ENCODE data around the gene DLGAP4. TPM values are rescaled to one million over a fixed set of nuclear protein-coding genes. Genes with fewer than 3 reads are reported as not detected.
"Not testable (repeated sequence)": the region's sequence is repeated elsewhere in the genome, so short reads cannot be mapped to it uniquely, and the experiment has no call there.

DLGAP4 gene
- total and polyA plus RNA-seq, 7 experiments from 2014 or later = 15.0 to 40.2 (median 35.3) TPM

DNA sequence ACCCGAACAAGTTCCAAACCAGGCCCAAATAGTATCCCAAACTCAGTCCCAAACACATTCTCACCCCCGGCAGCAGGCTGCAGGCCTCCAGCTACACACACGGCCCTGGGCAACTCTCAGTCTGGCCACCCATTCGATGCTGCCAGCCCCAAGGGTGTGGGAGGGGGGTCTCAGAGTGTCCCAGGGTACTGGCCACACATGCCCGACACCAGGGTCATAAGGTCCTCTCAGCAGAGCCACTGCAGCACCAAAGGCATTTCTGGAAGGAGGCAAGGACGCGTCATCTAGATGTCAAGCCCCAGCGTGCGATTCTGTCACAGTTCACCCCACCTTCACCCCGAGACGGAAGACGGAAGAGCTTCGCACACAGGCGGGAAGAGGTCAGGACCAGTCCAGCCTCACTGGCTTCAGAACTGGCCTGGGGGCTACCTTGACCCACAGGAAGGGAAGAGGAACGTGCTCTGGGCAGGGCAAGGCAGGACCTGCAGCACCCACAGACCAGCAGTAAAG lies 244.7 kb downstream of the DLGAP4 start:
- intact Hi-C loops (cut with micrococcal nuclease) = no loop called here
- H3K36me3 ChIP-seq (ENCODE audit: control insufficient read depth in 2 of 3, insufficient read depth in 3 of 3, low read length in 3 of 3) = no peaks in the 10 kb centered on the region
- ChIA-PET POLR2A (no interaction called here), CTCF (no interaction called here)
- Mint-ChIP-seq H3K4me1 (peaks cover 0 to 5% (median 2%) of the 10 kb centered on the region in 7 donors), H3K27ac (peak overlapping the region in 1 of 9 donors; percentile 60), H3K4me3 (no peak overlapping the region), H3K27me3 (no peaks in the 10 kb centered on the region), H3K36me3 (no peaks in the 10 kb centered on the region), H3K9me3 (no peaks in the 10 kb centered on the region)
- no peaks in the 10 kb centered on the region for H3K27me3 ChIP-seq (ENCODE audit: control insufficient read depth in 2 of 2, insufficient read depth in 2 of 2, low read length in 2 of 2)
- no peak overlapping the region for H3K4me3 ChIP-seq (ENCODE audit: low read length)
- ATAC-seq = no peak
- no peaks in the 10 kb centered on the region for H3K4me1 ChIP-seq (ENCODE audit: control insufficient read depth in 2 of 2, insufficient read depth in 2 of 2, low read length in 2 of 2)
- no peak overlapping the region for H3K27ac ChIP-seq (ENCODE audit: low read depth, low read length)
- no peaks in the 10 kb centered on the region for H3K9me3 ChIP-seq (ENCODE audit: control insufficient read depth in 2 of 3, low read length in 3 of 3)
- no peak for DNase-seq

DNA sequence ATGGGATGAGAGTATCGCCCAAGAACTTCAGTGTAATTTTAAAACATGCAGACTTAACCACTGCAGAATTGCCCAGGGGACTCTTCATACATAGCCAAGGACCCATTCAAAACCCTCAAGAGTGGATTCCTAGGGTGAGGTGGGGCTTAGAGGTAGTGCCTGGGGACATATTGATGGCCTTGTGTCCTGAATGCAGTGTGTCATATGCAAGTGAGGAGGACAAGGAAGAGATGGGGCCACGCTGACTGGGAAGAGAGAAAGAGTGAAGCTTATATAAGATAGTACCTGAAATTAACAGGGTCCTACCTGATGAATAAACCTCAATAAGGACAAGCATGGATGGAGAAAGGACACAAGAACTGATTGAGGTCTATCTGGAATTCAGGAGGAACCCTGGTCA lies 249.1 kb downstream of the DLGAP4 start:
- Mint-ChIP-seq H3K27me3 (no peaks in the 10 kb centered on the region), H3K36me3 (no peaks in the 10 kb centered on the region), H3K27ac (no peak overlapping the region), H3K9me3 (no peaks in the 10 kb centered on the region), H3K4me1 (peaks cover 0 to 13% (median 8%) of the 10 kb centered on the region in 7 donors), H3K4me3 (no peak overlapping the region)
- Histone ChIP-seq H3K9me3 (ENCODE audit: control insufficient read depth in 2 of 3, low read length in 3 of 3) (no peaks in the 10 kb centered on the region), H3K27me3 (ENCODE audit: control insufficient read depth in 2 of 2, insufficient read depth in 2 of 2, low read length in 2 of 2) (no peaks in the 10 kb centered on the region), H3K4me1 (ENCODE audit: control insufficient read depth in 2 of 2, insufficient read depth in 2 of 2, low read length in 2 of 2) (peaks cover 0 to 7% of the 10 kb centered on the region in 2 donors), H3K36me3 (ENCODE audit: control insufficient read depth in 2 of 3, insufficient read depth in 3 of 3, low read length in 3 of 3) (no peaks in the 10 kb centered on the region), H3K4me3 (ENCODE audit: low read length) (no peak overlapping the region), H3K27ac (ENCODE audit: low read depth, low read length) (no peak overlapping the region)
- ChIA-PET POLR2A (no interaction called here), CTCF (interaction anchor here (0.6 kb wide), 1 partner anchor 50 kb away, joined by 3 read pairs; no protein-coding TSS in a partner anchor)
- intact Hi-C loops (cut with micrococcal nuclease) = no loop called here
- ATAC-seq (no peak), DNase-seq (no peak)

- no peaks in the 10 kb centered on the region for H3K27me3 ChIP-seq (ENCODE audit: control insufficient read depth in 2 of 2, insufficient read depth in 2 of 2, low read length in 2 of 2)
- Mint-ChIP-seq H3K27ac (peak overlapping the region in 1 of 9 donors; percentile 21), H3K4me1 (peaks cover 0 to 5% (median 0%) of the 10 kb centered on the region in 7 donors), H3K4me3 (no peak overlapping the region), H3K9me3 (peaks cover 0 to 10% (median 4%) of the 10 kb centered on the region in 11 donors), H3K36me3 (peaks cover 0 to 13% (median 4%) of the 10 kb centered on the region in 5 donors), H3K27me3 (no peaks in the 10 kb centered on the region)
- ChIA-PET POLR2A (no interaction called here), CTCF (no interaction called here)
- peaks cover 0 to 10% of the 10 kb centered on the region in 2 donors for H3K4me1 ChIP-seq (ENCODE audit: control insufficient read depth in 2 of 2, insufficient read depth in 2 of 2, low read length in 2 of 2)
- H3K9me3 ChIP-seq (ENCODE audit: control insufficient read depth in 2 of 3, low read length in 3 of 3) = no peaks in the 10 kb centered on the region
- no peaks in the 10 kb centered on the region for H3K36me3 ChIP-seq (ENCODE audit: control insufficient read depth in 2 of 3, insufficient read depth in 3 of 3, low read length in 3 of 3)
- ATAC-seq (no peak), DNase-seq (no peak)
- H3K27ac ChIP-seq (ENCODE audit: low read depth, low read length) = no peak overlapping the region
- H3K4me3 ChIP-seq (ENCODE audit: low read length) = no peak overlapping the region
- intact Hi-C loops (cut with micrococcal nuclease) = no loop called here
Observed at GRCh38 chr20:36562724-36563123, 256.6 kb downstream of the DLGAP4 start.

DNA sequence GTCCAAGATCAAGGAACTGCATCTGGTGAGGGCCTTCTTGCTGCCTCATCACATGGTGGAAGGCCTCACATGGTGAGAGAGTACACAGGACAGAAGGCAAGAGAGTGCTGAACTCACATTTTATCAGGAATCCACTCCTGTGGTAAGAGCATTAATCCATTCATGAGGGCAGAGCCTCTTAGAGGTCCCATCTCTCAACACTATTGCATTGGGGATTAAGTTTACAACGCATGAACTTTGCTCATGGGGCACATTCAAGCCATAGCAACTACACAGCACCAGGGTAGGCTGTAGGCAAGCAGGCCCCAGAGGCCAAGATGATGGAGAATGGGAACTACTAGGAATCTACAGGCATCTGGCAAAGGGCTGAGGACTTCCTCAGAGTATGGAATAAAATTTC lies 257.2 kb downstream of the DLGAP4 start:
- Histone ChIP-seq H3K36me3 (ENCODE audit: control insufficient read depth in 2 of 3, insufficient read depth in 3 of 3, low read length in 3 of 3) (no peaks in the 10 kb centered on the region), H3K27ac (ENCODE audit: low read depth, low read length) (no peak overlapping the region), H3K4me1 (ENCODE audit: control insufficient read depth in 2 of 2, insufficient read depth in 2 of 2, low read length in 2 of 2) (peaks cover 0 to 10% of the 10 kb centered on the region in 2 donors), H3K4me3 (ENCODE audit: low read length) (no peak overlapping the region), H3K9me3 (ENCODE audit: control insufficient read depth in 2 of 3, low read length in 3 of 3) (no peaks in the 10 kb centered on the region), H3K27me3 (ENCODE audit: control insufficient read depth in 2 of 2, insufficient read depth in 2 of 2, low read length in 2 of 2) (no peaks in the 10 kb centered on the region)
- H3K36me3 Mint-ChIP-seq = peaks cover 0 to 13% (median 4%) of the 10 kb centered on the region in 5 donors
- H3K4me1 Mint-ChIP-seq = peaks cover 0 to 5% (median 0%) of the 10 kb centered on the region in 7 donors
- no peak for ATAC-seq
- H3K27ac Mint-ChIP-seq = peak overlapping the region in 1 of 9 donors; percentile 21
- DNase-seq = no peak
- ChIA-PET CTCF (no interaction called here), POLR2A (no interaction called here)
- no peak overlapping the region for H3K4me3 Mint-ChIP-seq
- no peaks in the 10 kb centered on the region for H3K27me3 Mint-ChIP-seq
- intact Hi-C loops (cut with micrococcal nuclease) = no loop called here
- peaks cover 0 to 10% (median 4%) of the 10 kb centered on the region in 11 donors for H3K9me3 Mint-ChIP-seq

GRCh38 chr20:36564078-36564725 lies 258.1 kb downstream of the DLGAP4 start:
- H3K27me3 Mint-ChIP-seq; intact Hi-C loops (cut with micrococcal nuclease); ATAC-seq; H3K9me3 ChIP-seq (ENCODE audit: control insufficient read depth in 2 of 3, low read length in 3 of 3); H3K4me3 Mint-ChIP-seq; H3K4me1 Mint-ChIP-seq; H3K9me3 Mint-ChIP-seq; DNase-seq; POLR2A ChIA-PET; H3K36me3 ChIP-seq (ENCODE audit: control insufficient read depth in 2 of 3, insufficient read depth in 3 of 3, low read length in 3 of 3); H3K27ac ChIP-seq (ENCODE audit: low read depth, low read length); H3K27me3 ChIP-seq (ENCODE audit: control insufficient read depth in 2 of 2, insufficient read depth in 2 of 2, low read length in 2 of 2); H3K4me3 ChIP-seq (ENCODE audit: low read length); CTCF ChIA-PET: not testable (repeated sequence)
- H3K36me3 Mint-ChIP-seq = peaks cover 0 to 13% (median 4%) of the 10 kb centered on the region in 5 donors
- peak overlapping the region in 2 of 9 donors; percentile 12 to 75 for H3K27ac Mint-ChIP-seq
- H3K4me1 ChIP-seq (ENCODE audit: control insufficient read depth in 2 of 2, insufficient read depth in 2 of 2, low read length in 2 of 2) = peaks cover 0 to 10% of the 10 kb centered on the region in 2 donors

GRCh38 chr20:36564726-36565121 lies 258.6 kb downstream of the DLGAP4 start:
- ATAC-seq; CTCF ChIA-PET; H3K4me1 Mint-ChIP-seq; H3K9me3 ChIP-seq (ENCODE audit: control insufficient read depth in 2 of 3, low read length in 3 of 3); intact Hi-C loops (cut with micrococcal nuclease); H3K27ac ChIP-seq (ENCODE audit: low read depth, low read length); DNase-seq; H3K27me3 Mint-ChIP-seq; H3K9me3 Mint-ChIP-seq; H3K36me3 ChIP-seq (ENCODE audit: control insufficient read depth in 2 of 3, insufficient read depth in 3 of 3, low read length in 3 of 3); POLR2A ChIA-PET; H3K4me3 ChIP-seq (ENCODE audit: low read length); H3K27me3 ChIP-seq (ENCODE audit: control insufficient read depth in 2 of 2, insufficient read depth in 2 of 2, low read length in 2 of 2): not testable (repeated sequence)
- H3K36me3 Mint-ChIP-seq = peaks cover 0 to 13% (median 4%) of the 10 kb centered on the region in 5 donors
- peak overlapping the region in 2 of 9 donors; percentile 12 to 75 for H3K27ac Mint-ChIP-seq
- peaks cover 0 to 10% of the 10 kb centered on the region in 2 donors for H3K4me1 ChIP-seq (ENCODE audit: control insufficient read depth in 2 of 2, insufficient read depth in 2 of 2, low read length in 2 of 2)
- peak overlapping the region in 1 of 10 donors; percentile 1 for H3K4me3 Mint-ChIP-seq

DNA sequence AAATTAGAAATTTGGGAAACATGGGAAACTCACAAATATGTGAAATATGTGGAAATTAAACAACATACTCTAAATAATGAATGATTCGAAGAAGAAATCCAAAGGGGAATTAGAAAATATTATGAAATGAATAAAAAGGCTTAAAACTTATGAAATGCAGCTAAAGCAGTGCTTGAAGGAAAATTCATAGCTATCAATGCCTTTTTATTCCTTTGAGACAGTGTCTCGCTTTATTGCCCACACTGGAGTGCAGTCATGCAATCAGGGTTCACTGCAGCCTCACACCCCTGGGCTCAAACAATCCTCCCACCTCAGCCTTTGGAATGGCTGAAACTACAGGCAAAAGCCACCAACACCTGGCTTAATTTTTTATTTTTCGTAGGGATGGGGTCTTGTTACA lies 259.4 kb downstream of the DLGAP4 start:
- POLR2A ChIA-PET = interaction anchor here (0.5 kb wide), 1 partner anchor 57 kb away, joined by 3 read pairs; no protein-coding TSS in a partner anchor
- H3K9me3 Mint-ChIP-seq = peaks cover 0 to 10% (median 4%) of the 10 kb centered on the region in 11 donors
- no peak overlapping the region for H3K27ac ChIP-seq (ENCODE audit: low read depth, low read length)

More for the DNA sequence above, 259.4 kb downstream of the DLGAP4 start:
- peaks cover 0 to 10% of the 10 kb centered on the region in 2 donors for H3K4me1 ChIP-seq (ENCODE audit: control insufficient read depth in 2 of 2, insufficient read depth in 2 of 2, low read length in 2 of 2)
- Mint-ChIP-seq H3K4me3 (no peak overlapping the region), H3K4me1 (peaks cover 0 to 5% (median 0%) of the 10 kb centered on the region in 7 donors), H3K27me3 (no peaks in the 10 kb centered on the region), H3K27ac (no peak overlapping the region), H3K36me3 (peaks cover 0 to 13% (median 4%) of the 10 kb centered on the region in 5 donors)
- no peak overlapping the region for H3K4me3 ChIP-seq (ENCODE audit: low read length)
- no peaks in the 10 kb centered on the region for H3K36me3 ChIP-seq (ENCODE audit: control insufficient read depth in 2 of 3, insufficient read depth in 3 of 3, low read length in 3 of 3)
- ATAC-seq = no peak
- CTCF ChIA-PET = no interaction called here
- H3K9me3 ChIP-seq (ENCODE audit: control insufficient read depth in 2 of 3, low read length in 3 of 3) = no peaks in the 10 kb centered on the region
- intact Hi-C loops (cut with micrococcal nuclease) = no loop called here
- no peaks in the 10 kb centered on the region for H3K27me3 ChIP-seq (ENCODE audit: control insufficient read depth in 2 of 2, insufficient read depth in 2 of 2, low read length in 2 of 2)
- DNase-seq = no peak

Data from naive thymus-derived CD4-positive, alpha-beta T cell (primary cell).